Activated T-cell treated with anti-CD3 and anti-CD28 coated beads for 1 hour (primary cell): ENCODE measurements around the gene PPP2R3C.
A peak's percentile ranks its signal among the peaks of the same experiment; 100 is the strongest.
"Not testable (repeated sequence)": the region's sequence is repeated elsewhere in the genome, so short reads cannot be mapped to it uniquely, and the experiment has no call there.

ENCODE experiments used
- DNase-seq: peaks from one replicate; pipeline ENCODE4 v3.0.0-alpha.2; 2020; ENCODE audit warnings: low read depth

PPP2R3C gene

DNA sequence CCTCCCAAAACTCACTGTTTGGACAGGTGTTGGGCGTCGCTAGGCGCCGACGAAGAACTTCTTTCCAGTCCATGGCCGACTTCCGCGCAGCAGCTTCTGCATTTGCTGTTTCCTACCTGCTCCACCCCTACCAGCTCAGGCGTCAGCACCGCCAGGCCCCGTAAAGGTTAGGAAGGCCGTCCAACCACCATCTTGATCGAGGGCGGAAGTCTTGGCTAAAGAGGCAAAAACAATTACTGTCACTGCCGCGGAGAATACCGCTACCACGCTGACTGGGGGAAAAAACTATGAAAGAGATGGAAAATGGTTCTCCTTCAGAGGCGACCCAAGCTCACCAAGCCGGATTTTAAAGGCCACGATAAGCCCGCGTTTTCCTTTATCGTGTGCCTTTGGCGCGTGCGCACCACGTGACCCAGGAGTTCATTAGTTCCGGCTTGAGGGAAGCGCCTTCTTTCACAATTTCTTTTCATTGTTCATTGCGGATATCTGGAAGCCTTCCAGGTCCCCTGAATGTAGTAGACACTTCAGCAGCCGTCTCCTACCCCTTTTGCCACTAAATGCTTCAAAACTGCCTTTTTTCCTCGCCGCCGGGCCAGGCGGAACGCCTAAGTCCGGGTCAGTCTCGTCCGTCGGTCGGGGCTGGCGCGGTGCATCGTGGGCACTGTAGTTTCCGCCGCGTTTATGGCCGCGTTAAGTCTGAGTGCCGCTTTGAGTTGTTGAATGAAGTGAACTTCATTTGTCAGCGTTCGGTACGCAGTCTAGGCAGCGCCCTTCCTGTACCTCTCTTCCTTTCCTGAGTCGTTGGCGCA lies at the start of gene PPP2R3C, which contains the start of gene PRORP:
Gene PPP2R3C, minus strand, starts transcription at position 104 of the 809 bp plus-strand sequence. Its CDS starts 31 bp downstream, at position 73.
Gene PRORP, plus strand, starts transcription at position 666 of the 809 bp plus-strand sequence. CDS start 694 bp downstream, outside the sequence.
- peak; percentile 72 for DNase-seq

DNA sequence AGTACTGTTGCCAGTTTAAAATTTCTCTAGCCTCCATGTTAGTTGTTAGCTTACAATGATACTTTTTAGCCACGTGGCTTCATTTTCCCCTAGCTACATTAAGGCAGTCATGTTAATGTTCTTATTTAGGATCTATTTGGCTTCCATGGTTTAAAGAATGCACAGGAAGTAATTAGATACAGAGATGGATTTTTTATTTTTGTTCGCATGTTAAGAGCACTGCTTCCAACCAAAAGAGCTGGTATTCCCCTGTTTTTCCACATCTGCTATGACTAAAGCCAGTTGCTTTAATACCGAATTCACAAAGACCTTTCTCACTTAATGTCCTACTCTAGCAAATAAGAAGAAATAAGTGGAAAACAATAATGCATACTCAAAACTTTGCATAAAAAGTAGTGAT lies 45.7 kb upstream of the PPP2R3C start:
- DNase-seq: no peak

DNA sequence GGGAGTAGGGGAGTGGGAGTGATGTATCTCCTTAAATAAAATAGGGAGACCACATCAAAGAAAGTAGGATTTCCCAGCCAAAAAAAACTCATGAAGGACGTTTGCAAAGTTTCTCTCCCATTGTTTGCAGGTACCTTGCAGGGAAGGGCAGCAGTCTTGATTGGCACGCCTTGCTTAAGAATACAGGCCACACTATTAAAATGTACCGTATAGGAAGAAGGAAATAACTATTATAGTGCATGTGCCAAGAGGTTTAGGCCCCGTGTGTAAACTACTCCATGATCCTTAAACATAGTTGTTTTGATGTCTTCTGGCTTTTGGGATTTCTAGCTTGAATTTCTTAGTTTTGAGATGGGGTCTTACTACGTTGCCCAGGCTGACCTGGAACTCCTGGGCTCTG lies 43.1 kb upstream of the PPP2R3C start:
- DNase-seq: no peak

DNA sequence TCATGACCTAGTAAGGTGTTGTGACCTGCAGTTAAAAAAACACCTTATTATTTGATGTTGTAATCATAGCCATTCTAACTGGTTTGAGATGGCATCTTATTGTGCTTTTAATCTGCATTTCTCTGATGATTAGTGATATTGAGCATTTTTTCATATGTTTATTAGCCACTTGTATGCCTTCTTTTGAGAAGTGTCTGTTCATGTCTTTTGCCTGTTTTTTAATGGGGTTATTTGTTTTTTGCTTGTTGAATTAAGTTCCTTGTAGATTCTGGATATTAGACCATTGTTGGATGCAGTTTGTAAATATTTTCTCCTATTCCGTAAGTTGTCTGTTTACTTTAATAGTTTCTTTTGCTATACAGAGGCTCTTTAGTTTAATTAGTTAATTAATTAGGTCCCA lies 41.6 kb upstream of the PPP2R3C start:
- DNase-seq: no peak

DNA sequence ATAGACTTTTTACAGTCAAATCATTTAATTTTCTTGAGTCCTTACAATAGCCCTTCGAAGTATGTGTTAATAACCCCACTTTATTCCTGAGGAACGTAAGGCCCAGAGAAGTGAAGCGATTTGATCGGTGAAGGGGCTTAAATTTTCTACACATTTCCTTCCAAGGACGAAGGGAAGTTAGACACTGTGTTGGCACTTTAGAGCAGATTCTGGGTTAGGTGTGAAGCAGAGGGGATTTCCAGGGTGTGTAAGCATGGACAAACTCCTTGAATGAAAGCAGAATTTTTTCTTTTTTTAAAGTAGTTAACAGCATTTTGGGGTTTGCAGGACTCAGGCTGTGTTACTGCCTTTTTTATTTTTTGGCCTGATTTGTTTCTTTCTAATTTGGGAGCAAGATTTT lies 39.4 kb upstream of the PPP2R3C start:
- DNase-seq: no peak

DNA sequence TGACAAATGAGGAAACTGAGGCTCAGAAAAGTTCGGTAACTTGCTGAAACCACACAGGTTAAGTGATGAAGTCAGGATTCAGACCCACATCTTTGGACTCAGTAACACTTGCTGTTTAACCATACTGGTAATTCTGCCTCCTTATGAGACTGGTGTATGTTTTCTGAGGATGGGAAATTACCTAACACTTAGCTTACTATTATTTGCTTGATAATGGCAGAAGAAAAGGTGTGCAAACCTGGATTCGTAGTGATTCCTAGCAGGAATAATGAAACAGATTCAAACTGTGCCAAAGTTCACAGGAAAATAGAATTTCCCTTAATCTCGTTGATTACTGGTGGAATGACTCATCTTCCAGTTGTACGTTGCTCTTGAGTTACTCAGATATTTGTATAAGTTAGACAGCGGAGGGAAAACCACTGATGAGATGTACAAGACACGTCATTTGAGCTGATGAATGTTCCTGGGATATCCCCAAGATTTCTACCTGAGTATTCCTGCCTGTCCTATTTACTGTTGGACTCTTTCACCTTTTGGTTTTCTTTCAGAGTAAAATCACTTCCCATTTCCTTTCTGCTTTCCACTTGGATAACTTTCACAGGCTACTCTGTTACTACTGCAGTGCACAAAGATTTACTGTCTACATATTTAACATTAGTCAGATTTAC lies 38.1 kb upstream of the PPP2R3C start:
- DNase-seq: no peak

DNA sequence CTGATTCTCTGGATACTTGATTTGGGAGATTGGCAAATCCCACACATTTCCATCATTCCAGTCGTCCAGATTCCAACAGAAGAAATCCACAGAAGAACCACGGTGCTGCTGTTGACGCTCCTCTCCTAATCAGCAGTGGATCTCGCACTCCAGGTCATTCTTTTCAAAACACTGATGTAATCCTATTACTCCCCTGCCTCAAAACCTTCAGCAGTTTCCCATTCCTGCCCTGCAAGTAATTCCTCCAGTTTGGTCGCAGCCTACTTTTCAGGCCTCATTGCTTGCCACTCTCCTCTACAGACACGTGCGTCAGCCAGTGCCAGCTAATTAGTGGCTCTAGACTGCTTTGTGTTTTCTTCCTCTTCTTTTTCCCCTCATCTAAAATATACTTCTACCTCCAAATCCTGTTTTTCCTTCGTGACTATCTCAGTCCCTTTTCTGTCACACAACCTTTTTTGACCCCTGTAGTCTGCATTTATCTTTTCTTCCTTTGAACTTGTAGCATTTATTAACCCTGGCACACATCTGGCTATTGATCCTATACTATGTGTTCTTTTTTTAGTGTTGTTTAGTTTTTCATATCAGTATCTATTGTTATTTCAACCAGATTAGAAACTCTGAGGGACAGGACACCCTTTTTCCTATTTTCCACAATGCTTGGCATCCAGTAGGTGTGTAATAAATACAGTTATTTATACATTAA lies 37.3 kb upstream of the PPP2R3C start:
- no peak for DNase-seq

DNA sequence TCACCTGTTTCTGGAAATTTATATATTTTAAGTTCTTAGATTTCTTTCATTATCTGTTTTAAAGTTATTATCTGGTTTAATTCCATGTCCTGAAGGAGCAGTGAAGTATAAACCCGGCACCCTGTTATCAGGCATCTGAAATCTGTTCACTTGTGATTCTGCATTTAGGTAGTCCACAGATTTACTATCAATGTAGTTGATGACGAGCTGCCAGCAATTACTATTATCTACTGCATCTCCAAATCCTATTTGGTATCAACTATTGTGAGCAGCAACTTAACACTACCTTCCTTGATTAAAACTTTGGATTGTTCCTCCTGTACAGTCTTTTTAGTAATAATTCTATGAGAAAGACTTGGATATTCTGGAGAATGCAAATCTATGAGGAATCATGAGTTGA lies 36.7 kb upstream of the PPP2R3C start:
- no peak for DNase-seq

DNA sequence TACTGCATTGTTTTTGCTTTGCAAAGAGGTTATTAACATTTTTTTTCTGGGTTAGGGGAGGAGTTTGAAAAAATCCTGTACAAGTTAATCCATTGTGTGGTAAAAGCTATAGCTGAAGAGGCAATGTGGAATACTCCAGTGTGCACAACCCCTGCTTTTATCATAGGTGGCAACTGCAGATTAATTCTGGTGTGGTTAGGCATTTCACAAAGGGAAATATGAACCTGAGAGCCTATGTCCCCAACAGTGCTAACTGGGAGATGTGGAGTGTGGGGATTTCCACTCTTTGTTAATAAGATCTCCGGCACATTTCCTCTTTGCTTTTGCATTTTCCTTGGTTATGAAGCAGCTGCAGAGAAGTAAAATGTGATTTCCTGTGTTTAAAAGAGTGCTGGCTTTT lies 34.2 kb upstream of the PPP2R3C start:
- no peak for DNase-seq

DNA sequence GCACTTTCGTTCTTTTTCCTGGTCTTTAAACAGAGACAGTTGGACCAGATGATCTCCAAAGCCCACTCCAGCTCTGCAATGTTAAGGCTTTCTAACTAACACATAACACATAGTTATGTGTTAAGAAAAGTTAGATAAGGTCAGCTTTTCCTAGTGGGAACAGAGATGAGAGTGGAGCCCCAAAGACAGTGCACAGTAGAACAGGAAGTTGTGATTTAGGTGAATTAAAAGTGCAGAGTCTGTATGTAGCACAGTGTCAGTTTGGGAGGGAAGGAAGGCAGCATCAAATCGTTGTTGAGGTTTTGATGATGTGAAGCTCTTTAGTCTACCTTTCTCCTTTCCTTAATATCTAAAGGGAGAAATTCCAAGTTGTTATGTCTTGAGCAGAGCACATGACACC lies 32.2 kb upstream of the PPP2R3C start:
- DNase-seq: no peak

DNA sequence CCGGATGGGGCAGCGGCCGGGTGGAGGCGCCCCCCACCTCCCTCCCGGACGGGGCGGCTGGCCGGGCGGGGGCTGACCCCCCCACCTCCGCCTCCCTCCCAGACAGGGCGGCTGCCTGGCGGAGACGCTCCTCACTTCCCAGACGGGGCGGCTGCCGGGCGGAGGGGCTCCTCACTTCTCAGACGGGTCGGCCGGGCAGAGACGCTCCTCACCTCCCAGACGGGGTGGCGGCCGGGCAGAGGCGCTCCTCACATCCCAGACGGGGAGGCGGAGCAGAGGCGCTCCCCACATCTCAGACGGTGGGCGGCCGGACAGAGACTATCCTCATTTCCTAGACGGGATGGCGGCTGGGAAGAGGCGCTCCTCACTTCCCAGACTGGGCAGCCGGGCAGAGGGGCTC lies 30.7 kb upstream of the PPP2R3C start:
- not testable (repeated sequence) for DNase-seq

DNA sequence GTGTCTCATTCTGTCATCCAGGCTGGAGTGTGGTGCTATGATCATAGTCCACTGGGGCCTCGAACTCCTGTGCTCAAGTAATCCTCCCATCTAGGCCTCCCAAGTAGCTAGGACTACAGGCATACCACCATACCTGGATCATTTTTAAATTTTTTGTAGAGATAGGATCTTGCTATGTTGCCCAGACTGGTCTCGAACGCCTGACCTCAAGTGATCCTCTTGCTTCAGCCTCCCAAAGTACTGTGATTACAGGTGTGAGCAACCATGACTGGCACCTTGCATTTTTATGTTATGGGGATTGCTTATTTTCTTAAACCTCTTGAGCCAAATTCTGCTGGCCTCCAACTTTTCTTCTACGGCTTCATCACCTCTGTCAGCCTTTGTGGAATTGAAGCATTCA lies 27.4 kb upstream of the PPP2R3C start:
- DNase-seq: no peak

DNA sequence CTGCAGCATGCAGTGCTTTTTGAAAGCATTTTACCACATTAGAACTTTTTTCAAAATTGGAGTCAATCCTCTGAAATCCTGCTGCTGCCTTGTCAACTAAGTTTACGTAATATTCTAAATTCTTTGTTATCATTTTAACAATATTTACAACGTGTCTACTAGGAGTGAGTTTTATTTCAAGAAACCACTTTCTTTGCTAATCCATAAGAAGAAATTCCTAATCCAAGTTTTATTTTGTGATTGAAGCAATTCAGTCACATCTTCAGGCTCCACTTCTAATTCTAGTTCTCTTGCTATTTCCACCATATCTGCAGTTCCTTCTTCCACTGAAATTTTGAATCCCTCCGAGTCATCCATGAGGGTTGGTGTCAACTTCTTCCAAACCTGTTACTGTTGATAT lies 25.9 kb upstream of the PPP2R3C start:
- no peak for DNase-seq

DNA sequence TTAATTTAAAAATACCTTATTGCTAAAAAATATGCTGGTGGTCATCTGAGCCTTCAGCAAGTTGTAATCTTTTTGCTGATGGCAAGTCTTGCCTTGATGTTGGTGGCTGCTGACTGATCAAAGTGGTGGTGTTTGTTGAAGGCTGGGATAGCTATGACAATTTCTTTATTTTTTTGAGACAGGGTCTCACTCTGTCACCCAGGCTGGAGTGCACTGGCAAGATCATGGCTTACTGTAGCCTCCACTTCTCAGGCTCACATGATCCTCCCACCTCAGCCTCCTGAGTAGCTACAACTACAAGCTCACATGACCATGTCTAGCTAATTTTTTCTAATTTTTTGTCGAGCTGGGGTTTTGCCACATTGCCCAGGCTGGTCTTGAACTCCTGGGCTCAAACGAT lies 25.4 kb upstream of the PPP2R3C start:
- DNase-seq: no peak

DNA sequence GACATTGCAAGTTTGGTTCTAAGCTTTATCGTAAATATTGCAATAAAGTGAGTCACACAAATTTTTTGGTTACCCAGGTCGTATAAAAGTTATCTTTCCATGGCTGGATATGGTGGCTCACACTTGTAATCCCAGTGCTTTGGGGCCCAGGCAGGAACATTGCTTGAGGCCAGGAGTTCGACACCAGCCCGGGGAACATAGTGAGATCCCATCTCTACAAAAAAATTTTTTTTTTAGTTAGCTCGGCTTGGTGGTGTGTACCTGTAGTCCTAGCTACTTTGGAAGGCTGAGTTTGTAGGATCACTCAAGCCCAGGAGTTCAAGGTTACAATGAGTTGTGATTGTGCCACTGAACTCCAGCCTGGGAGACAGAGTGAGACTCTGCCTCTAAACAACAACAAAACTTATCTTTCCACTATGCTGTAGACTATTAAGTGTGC lies 24.9 kb upstream of the PPP2R3C start:
- no peak for DNase-seq

DNA sequence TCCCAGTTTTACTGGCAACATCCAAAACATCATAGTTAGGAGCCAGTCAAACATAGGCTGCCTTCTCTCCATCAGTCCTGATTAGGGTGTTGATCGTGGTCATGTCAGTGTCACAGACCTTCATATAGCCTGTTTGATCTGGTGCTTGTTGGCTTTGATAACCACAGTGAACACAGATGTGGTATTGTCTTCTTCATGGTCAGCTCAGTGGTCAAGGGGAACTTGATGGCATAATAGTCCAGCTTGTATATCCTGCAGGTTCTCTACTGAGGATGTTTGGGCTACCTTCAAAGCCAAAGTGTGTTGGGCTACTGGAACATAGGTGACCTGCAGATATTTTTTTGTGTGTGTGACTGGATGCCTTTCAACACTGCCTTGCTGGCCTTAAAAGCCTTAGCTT lies 22.2 kb upstream of the PPP2R3C start:
- DNase-seq: no peak

DNA sequence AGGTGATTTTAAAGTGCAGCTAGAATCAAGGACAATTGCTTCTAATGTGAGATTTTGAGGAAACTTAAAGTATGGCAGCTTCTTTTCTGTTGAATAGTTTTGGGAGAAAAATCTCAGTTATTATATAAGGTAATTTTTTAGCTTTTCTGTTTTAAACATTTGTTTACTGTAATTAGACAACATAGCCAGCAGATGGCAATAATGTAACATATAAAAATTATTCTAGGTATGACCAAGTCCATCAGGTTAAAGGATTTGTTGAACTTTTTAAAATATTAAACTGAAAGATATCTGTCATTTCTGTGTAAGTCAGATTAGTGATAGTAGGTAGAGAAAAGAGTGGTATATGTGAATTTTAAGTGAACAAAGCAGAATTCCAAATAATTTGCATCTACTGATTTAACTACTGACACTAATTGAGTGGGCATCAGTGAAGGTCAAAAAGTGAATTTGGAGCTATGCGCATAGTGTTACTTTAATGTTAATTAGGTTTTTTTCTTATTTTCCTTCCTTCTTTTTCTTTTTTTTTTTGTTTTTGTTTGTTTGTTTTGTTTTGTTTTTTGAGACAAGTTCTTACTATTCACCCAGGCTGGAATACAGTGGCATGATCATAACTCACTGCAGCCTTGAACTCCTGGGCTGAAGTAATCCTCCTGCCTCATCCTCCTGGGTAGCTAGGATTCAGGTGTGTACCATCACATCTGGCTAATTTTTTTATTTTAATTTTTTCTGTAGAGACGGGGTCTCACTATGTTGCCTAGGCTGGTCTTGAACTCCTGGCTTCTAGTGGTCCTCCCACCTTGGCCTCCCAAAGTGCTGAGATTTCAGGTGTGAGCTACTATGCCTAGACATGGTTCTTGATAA lies 19.2 kb upstream of the PPP2R3C start:
- no peak for DNase-seq

DNA sequence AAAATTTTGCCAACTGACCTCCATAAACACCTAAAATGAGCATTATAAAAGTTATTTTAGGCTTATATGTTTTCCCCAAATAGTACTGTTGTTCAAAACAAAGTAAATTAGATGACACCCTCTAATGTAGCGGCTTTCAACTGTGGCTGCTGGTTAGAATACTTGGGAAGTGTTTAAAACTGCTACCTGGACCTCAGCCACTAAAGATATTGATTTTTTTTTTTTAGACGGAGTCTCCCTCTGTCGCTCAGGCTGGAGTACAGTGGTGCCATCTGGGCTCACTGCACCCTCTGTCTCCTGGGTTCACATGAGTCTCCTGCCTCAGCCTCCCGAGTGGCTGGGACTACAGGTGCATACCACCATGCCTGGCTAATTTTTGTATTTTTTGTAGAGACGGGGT lies 16.8 kb upstream of the PPP2R3C start:
- no peak for DNase-seq

DNA sequence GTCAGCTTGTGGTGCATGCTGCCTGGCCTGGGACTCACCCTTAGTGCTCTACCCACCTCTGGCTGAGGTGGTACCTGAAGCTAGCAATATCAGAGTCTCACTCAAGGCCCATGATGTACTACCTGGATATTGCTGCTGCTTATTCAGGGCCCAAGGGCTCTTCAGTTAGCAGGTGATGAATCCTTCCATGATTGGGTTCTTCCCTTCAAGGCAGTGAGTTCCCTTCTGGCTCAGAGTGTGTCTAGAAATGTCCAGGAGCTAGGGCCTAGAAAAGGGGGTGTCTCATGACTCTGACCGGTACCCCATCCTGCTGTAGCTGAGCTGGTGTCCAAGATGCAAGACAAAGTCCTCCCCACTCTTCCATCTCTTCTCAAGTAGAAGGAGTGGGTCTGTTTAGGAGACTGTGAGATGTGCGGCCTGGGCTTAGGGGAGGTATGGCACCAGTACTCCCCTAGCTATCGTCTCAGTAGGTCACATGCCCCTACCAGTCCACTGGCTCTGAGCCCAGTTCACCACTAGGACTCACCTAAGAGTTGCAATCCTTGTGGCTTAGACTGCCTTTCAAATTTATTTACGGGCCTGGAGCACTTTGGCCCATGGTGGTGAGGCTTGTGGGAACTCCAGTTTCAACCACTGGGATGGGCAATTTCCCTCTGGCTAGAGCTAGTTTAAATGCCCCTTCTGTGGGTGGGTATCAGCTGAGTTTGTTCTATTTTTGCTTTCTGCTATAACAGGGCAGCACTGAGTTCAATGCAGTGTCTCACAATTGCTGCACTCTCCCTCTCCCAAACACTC lies 12.7 kb upstream of the PPP2R3C start:
- no peak for DNase-seq

DNA sequence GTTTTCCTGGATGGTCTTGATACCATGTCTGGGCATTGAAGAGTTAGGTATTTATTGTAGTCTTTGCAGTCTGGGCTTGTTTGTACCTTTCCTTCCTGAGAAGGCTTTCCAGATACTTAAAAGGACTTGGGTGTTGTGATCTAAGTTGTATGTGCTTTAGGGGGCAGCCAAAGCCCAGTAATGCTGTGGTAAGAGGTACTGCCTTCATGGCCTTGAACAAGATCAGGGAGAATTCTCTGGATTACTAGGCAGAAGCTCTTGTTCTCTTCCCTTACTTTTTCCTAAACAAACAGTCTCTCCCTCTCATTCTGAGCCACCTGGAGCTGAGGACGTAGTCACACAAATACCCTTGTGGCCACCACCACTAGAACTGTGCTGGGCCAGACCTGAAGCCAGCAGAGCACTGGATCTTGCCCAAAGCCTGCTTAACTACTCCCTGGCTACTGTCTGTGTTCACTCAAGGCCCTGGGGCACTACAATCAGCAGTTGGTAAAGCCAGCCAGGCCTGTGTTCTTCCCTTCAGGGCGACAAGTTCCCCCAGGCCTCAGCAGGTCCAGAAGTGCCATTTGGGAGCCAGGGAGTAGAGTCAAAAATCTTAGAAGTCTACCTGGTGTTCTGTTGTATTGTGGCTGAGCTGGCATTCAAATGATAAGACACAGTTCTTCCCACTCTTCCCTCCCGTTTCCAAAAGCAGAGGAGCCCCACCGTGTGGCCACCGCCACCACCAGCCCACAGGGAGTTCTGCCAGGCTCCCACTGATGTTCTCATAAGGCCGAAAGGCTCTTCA lies 11.9 kb upstream of the PPP2R3C start:
- no peak for DNase-seq
